ENCODE measurements around the gene NEURL1B. TPM values are rescaled to one million over a fixed set of nuclear protein-coding genes. Genes with fewer than 3 reads are reported as not detected.

The NEURL1B gene
- total and polyA plus RNA-seq, 4 donors: 1.5 to 10.0 (median 5.5) TPM

- WGBS: 92% methylated on average over 5 of the region's 5 CpGs
- no peaks in the 10 kb centered on the region for H3K9me3 ChIP-seq (ENCODE audit: control insufficient read depth in 4 of 4, low read length in 3 of 4)
- H3K9ac ChIP-seq (ENCODE audit: low read depth in 1 of 2, low read length in 2 of 2): no peak overlapping the region
- no peak overlapping the region for H3K27ac ChIP-seq (ENCODE audit: low read depth in 1 of 2, low read length in 2 of 2)
- no peaks in the 10 kb centered on the region for H3K4me1 ChIP-seq (ENCODE audit: control insufficient read depth in 4 of 4, insufficient read depth in 4 of 4, low read length in 3 of 4)
- no peaks in the 10 kb centered on the region for H3K36me3 ChIP-seq (ENCODE audit: control insufficient read depth in 4 of 4, insufficient read depth in 3 of 4, low read depth in 1 of 4, low read length in 3 of 4)
- TF ChIP-seq EGR1 (IDR thresholded peaks at IDR 0.05; ENCODE audit: low read depth in 2 of 2) (no peak), NR2F2 (IDR thresholded peaks at IDR 0.05) (no peak)
- no peak overlapping the region for H3K4me3 ChIP-seq (ENCODE audit: low read depth in 1 of 3, low read length in 3 of 3)
- no peak for DNase-seq (ENCODE audit: low spot score)
- H3K27me3 ChIP-seq (ENCODE audit: control insufficient read depth in 4 of 4, insufficient read depth in 4 of 4, low read length in 3 of 4): no peaks in the 10 kb centered on the region
Measured at GRCh38 chr5:172671091-172671490, 30.0 kb downstream of the NEURL1B start.

- DNase-seq (ENCODE audit: low spot score): no peak
- H3K4me1 ChIP-seq (ENCODE audit: control insufficient read depth in 4 of 4, insufficient read depth in 4 of 4, low read length in 3 of 4): peaks cover 0 to 3% (median 0%) of the 10 kb centered on the region in 4 donors
Measured at GRCh38 chr5:172672681-172673080, 31.6 kb downstream of the NEURL1B start.

GRCh38 chr5:172674155-172674554, 33.1 kb downstream of the NEURL1B start:
- H3K36me3 ChIP-seq (ENCODE audit: control insufficient read depth in 4 of 4, insufficient read depth in 3 of 4, low read depth in 1 of 4, low read length in 3 of 4): peaks cover 0 to 1% (median 0%) of the 10 kb centered on the region in 4 donors
- H3K27ac ChIP-seq (ENCODE audit: low read depth in 1 of 2, low read length in 2 of 2): no peak overlapping the region

More at GRCh38 chr5:172672681-172673080, 31.6 kb downstream of the NEURL1B start:
- Histone ChIP-seq H3K4me3 (ENCODE audit: low read depth in 1 of 3, low read length in 3 of 3) (no peak overlapping the region), H3K36me3 (ENCODE audit: control insufficient read depth in 4 of 4, insufficient read depth in 3 of 4, low read depth in 1 of 4, low read length in 3 of 4) (peaks cover 0 to 1% (median 0%) of the 10 kb centered on the region in 4 donors), H3K9ac (ENCODE audit: low read depth in 1 of 2, low read length in 2 of 2) (no peak overlapping the region), H3K27me3 (ENCODE audit: control insufficient read depth in 4 of 4, insufficient read depth in 4 of 4, low read length in 3 of 4) (no peaks in the 10 kb centered on the region), H3K27ac (ENCODE audit: low read depth in 1 of 2, low read length in 2 of 2) (peak overlapping the region in 1 of 2 donors; percentile 54), H3K9me3 (ENCODE audit: control insufficient read depth in 4 of 4, low read length in 3 of 4) (no peaks in the 10 kb centered on the region)
- WGBS: 64% methylated on average over 2 of the region's 2 CpGs
- TF ChIP-seq HNF4G (IDR thresholded peaks at IDR 0.05): no peak
- peak in 1 of 2 donors; percentile 7 for TF ChIP-seq RXRA (IDR thresholded peaks at IDR 0.05)
- no peak for TF ChIP-seq HNF4A (conservative IDR thresholded peaks at IDR 0.05)

More at GRCh38 chr5:172674155-172674554, 33.1 kb downstream of the NEURL1B start:
- Histone ChIP-seq H3K9ac (ENCODE audit: low read depth in 1 of 2, low read length in 2 of 2) (no peak overlapping the region), H3K27me3 (ENCODE audit: control insufficient read depth in 4 of 4, insufficient read depth in 4 of 4, low read length in 3 of 4) (no peaks in the 10 kb centered on the region), H3K9me3 (ENCODE audit: control insufficient read depth in 4 of 4, low read length in 3 of 4) (no peaks in the 10 kb centered on the region), H3K4me1 (ENCODE audit: control insufficient read depth in 4 of 4, insufficient read depth in 4 of 4, low read length in 3 of 4) (peaks cover 0 to 3% (median 0%) of the 10 kb centered on the region in 4 donors), H3K4me3 (ENCODE audit: low read depth in 1 of 3, low read length in 3 of 3) (no peak overlapping the region)
- no peak for TF ChIP-seq JUND (IDR thresholded peaks at IDR 0.05)
- no peak for TF ChIP-seq FOXA2 (IDR thresholded peaks at IDR 0.05)
- no peak for TF ChIP-seq ZBTB33 (IDR thresholded peaks at IDR 0.05)
- no peak for TF ChIP-seq RXRA (IDR thresholded peaks at IDR 0.05)
- TF ChIP-seq RAD21 (IDR thresholded peaks at IDR 0.05): no peak
- TF ChIP-seq EGR1 (IDR thresholded peaks at IDR 0.05; ENCODE audit: low read depth in 2 of 2): no peak
- TF ChIP-seq ATF3 (IDR thresholded peaks at IDR 0.05): no peak
- no peak for TF ChIP-seq HNF4G (IDR thresholded peaks at IDR 0.05)
- TF ChIP-seq FOXA1 (IDR thresholded peaks at IDR 0.05): no peak
- no peak for TF ChIP-seq TAF1 (conservative IDR thresholded peaks at IDR 0.05)
- 89% methylated on average over 7 of the region's 7 CpGs for WGBS
- DNase-seq (ENCODE audit: low spot score): no peak
